OCI-LY1 (cell line): ENCODE results near the gene RMDN3.

Source experiments
- H2AFZ ChIP-seq: fragments of 200-600 bp; sonication (generic), shearing (Covaris generic); 2 replicates; pipeline ENCODE4 v1.6.0; 2014; ENCODE audit warnings: antibody characterized with exemption, mild to moderate bottlenecking, low read length
- H3F3A ChIP-seq: fragments of 200-600 bp; sonication (generic), shearing (Covaris generic); 2 replicates; pipeline ENCODE4 v1.6.0; 2014; ENCODE audit warnings: mild to moderate bottlenecking, antibody characterized with exemption, low read length, moderate library complexity; ENCODE audit not compliant: insufficient read depth
- H3K27ac ChIP-seq: fragments of 200-600 bp; sonication (generic); 2 replicates; pipeline ENCODE4 v1.5.1; 2014; ENCODE audit warnings: low read length, mixed run types, mild to moderate bottlenecking, low read depth; ENCODE audit not compliant: poor library complexity, severe bottlenecking
- H3K27me3 ChIP-seq: fragments of 200-600 bp; sonication (generic); 2 replicates; pipeline ENCODE4 v1.6.0; 2014; ENCODE audit warnings: antibody characterized with exemption, mild to moderate bottlenecking, low read length, moderate library complexity; ENCODE audit not compliant: insufficient read depth
- H3K36me3 ChIP-seq: fragments of 200-600 bp; sonication (generic); 2 replicates; pipeline ENCODE4 v1.6.1; 2014; ENCODE audit warnings: mild to moderate bottlenecking, antibody characterized with exemption, low read length, moderate library complexity, mixed read lengths; ENCODE audit not compliant: insufficient read depth
- H3K4me1 ChIP-seq: fragments of 200-600 bp; sonication (generic); 2 replicates; pipeline ENCODE4 v1.5.1; 2014; ENCODE audit warnings: mild to moderate bottlenecking, low read length, moderate library complexity; ENCODE audit not compliant: insufficient read depth, severe bottlenecking
- H3K4me2 ChIP-seq: fragments of 200-600 bp; sonication (generic), shearing (Covaris generic); 2 replicates; pipeline ENCODE4 v1.6.1; 2014; ENCODE audit warnings: low read length
- H3K4me3 ChIP-seq: fragments of 200-600 bp; sonication (generic); 2 replicates; pipeline ENCODE4 v1.5.1; 2014; ENCODE audit warnings: low read length, low read depth, mild to moderate bottlenecking, mixed read lengths; ENCODE audit not compliant: poor library complexity, severe bottlenecking
- H3K79me2 ChIP-seq: fragments of 200-600 bp; shearing (Covaris generic); 2 replicates; pipeline ENCODE4 v1.6.1; 2016; ENCODE audit warnings: mixed run types, low read length, mixed read lengths; ENCODE audit not compliant: insufficient read depth
- H3K9ac ChIP-seq: fragments of 200-600 bp; sonication (generic), shearing (Covaris generic); 2 replicates; pipeline ENCODE4 v1.6.1; 2014; ENCODE audit warnings: mild to moderate bottlenecking, low read length, mixed read lengths
- H3K9me2 ChIP-seq: fragments of 200-600 bp; sonication (generic), shearing (Covaris generic); 2 replicates; pipeline ENCODE4 v1.6.1; 2014; ENCODE audit warnings: low read depth, mild to moderate bottlenecking, low read length, mixed read lengths
- H3K9me3 ChIP-seq: fragments of 200-600 bp; shearing (Covaris generic); 2 replicates; pipeline ENCODE4 v1.6.1; 2014; ENCODE audit warnings: low read length, mixed read lengths
- H4K20me1 ChIP-seq: fragments of 200-600 bp; sonication (generic), shearing (Covaris generic); 2 replicates; pipeline ENCODE4 v1.6.0; 2016; ENCODE audit warnings: mild to moderate bottlenecking, low read length; ENCODE audit not compliant: insufficient read depth
- CTCF ChIP-seq: fragments of 200-600 bp; sonication (generic), shearing (Covaris generic); IDR thresholded peaks from 2 replicates; pipeline ENCODE4 v1.5.1; 2017; ENCODE audit warnings: mild to moderate bottlenecking, antibody characterized with exemption, low read length, moderate library complexity, mixed read lengths
- EZH2 ChIP-seq: fragments of 200-600 bp; sonication (generic), shearing (Covaris generic); IDR thresholded peaks from 2 replicates; pipeline ENCODE4 v1.8.0; 2017; ENCODE audit warnings: borderline replicate concordance, mixed run types, mild to moderate bottlenecking, antibody characterized with exemption, low read length, moderate library complexity, mixed read lengths

The RMDN3 gene

GRCh38 chr15:40792394-40792793 is 37.3 kb upstream of the RMDN3 start:
- Histone ChIP-seq H3K4me2 (no peak overlapping the region), H3K36me3 (peaks cover 11% of the 10 kb centered on the region; the same call in 1 of the 2 replicates), H3K4me1 (peaks cover 7% of the 10 kb centered on the region), H3K9me3 (no peaks in the 10 kb centered on the region), H2AFZ (no peak overlapping the region), H3K9ac (no peak overlapping the region), H3F3A (no peaks in the 10 kb centered on the region), H3K4me3 (no peak overlapping the region), H4K20me1 (no peaks in the 10 kb centered on the region), H3K79me2 (no peaks in the 10 kb centered on the region), H3K27me3 (no peaks in the 10 kb centered on the region), H3K9me2 (no peaks in the 10 kb centered on the region), H3K27ac (no peak overlapping the region)
- TF ChIP-seq EZH2 (no peak), CTCF (no peak)

DNA sequence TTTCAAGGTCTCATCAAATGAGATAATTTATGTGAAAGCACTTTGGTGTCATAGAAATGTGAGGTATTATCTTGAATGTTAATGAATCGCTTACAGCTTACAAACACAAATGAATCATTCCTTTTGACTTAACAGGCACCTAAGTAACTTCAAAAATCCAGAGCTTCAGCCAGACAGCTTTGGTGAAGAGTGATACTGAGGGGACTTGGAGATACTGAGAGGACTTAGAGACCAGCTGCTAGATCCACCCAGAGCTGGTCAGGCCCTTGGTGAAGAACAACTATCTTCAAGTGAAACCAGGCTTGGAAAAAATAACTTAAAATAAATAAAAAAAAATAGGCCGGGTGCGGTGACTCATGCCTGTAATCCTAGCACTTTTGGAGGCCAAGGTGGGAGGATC is 35.7 kb upstream of the RMDN3 start:
- Histone ChIP-seq H3F3A (no peaks in the 10 kb centered on the region), H2AFZ (no peak overlapping the region), H3K4me3 (no peak overlapping the region), H3K27me3 (no peaks in the 10 kb centered on the region), H3K4me2 (no peak overlapping the region), H3K79me2 (no peaks in the 10 kb centered on the region), H3K9ac (no peak overlapping the region), H3K9me3 (no peaks in the 10 kb centered on the region), H3K4me1 (peaks cover 11% of the 10 kb centered on the region), H3K9me2 (no peaks in the 10 kb centered on the region), H4K20me1 (no peaks in the 10 kb centered on the region), H3K36me3 (peaks cover 11% of the 10 kb centered on the region; the same call in 1 of the 2 replicates), H3K27ac (no peak overlapping the region)
- TF ChIP-seq EZH2 (no peak), CTCF (no peak)

DNA sequence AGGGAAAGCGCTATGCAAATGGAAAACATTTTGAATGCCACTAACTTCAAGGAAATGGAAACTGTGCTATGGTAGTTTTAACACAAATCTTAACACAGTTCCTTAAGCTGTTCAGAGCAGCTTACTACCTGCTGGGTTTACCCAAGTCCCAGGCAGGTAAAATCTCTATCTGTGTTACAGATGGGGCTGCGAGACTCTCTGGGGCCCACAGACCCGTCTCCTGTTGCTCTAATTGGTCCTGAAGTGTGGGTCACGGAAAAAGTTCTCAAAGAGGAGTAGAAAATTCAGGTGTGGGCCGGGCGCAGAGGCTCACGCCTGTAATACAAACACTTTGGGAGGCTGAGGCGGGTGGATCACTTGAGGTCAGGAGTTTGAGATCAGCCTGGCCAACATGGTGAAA is 34.9 kb upstream of the RMDN3 start:
- no peaks in the 10 kb centered on the region for H3K9me2 ChIP-seq
- no peak for TF ChIP-seq EZH2
- TF ChIP-seq CTCF: no peak
- H3F3A ChIP-seq: no peaks in the 10 kb centered on the region
- no peak overlapping the region for H3K4me3 ChIP-seq
- no peaks in the 10 kb centered on the region for H4K20me1 ChIP-seq
- H3K9ac ChIP-seq: no peak overlapping the region
- H3K36me3 ChIP-seq: peaks cover 11% of the 10 kb centered on the region; the same call in 1 of the 2 replicates
- H3K27me3 ChIP-seq: no peaks in the 10 kb centered on the region
- no peak overlapping the region for H2AFZ ChIP-seq
- no peaks in the 10 kb centered on the region for H3K79me2 ChIP-seq
- no peaks in the 10 kb centered on the region for H3K9me3 ChIP-seq
- H3K27ac ChIP-seq: no peak overlapping the region
- no peak overlapping the region for H3K4me2 ChIP-seq
- H3K4me1 ChIP-seq: peaks cover 11% of the 10 kb centered on the region
